PC-3 (cell line): ENCODE measurements around the gene PACS1.

ENCODE experiments used
- EZH2 ChIP-seq: fragments of 300-600 bp; sonication (generic); IDR thresholded peaks from one replicate; pipeline ENCODE4 v1.6.1; 2017; ENCODE audit warnings: antibody characterized with exemption, mild to moderate bottlenecking, low read length; ENCODE audit not compliant: unreplicated experiment
- EZH2phosphoT487 ChIP-seq: fragments of 300-600 bp; sonication (generic); IDR thresholded peaks from 2 replicates; pipeline ENCODE4 v1.6.1; 2018; ENCODE audit warnings: mild to moderate bottlenecking, antibody characterized with exemption, low read length, borderline replicate concordance
- TF ChIP-seq, protein P1 (sequence below): fragments of 300-600 bp; sonication (generic); conservative IDR thresholded peaks from 2 replicates; pipeline ENCODE4 v1.5.1; 2017; ENCODE audit warnings: antibody characterized with exemption, low read depth, mild to moderate bottlenecking, low read length

DNA sequence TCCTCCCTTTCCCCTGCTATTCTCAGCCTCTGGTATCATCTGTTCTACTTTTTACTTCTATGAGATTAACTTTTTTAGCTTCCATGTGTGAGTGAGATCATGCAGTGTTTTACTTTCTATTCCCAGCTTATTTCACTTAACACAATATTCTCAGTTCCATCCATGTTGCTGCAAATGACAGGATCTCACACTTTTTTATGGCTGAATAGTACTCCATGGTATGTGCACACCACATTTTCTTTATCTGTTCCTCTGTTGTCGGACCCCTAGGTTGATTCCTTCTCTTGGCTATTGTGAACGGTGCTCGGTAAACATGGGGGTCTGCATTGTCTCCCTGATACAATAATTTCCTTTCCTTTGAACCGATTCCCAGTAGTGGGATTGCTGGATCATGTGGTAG lies 117.4 kb downstream of the PACS1 start:
- TF ChIP-seq, protein P1, sequence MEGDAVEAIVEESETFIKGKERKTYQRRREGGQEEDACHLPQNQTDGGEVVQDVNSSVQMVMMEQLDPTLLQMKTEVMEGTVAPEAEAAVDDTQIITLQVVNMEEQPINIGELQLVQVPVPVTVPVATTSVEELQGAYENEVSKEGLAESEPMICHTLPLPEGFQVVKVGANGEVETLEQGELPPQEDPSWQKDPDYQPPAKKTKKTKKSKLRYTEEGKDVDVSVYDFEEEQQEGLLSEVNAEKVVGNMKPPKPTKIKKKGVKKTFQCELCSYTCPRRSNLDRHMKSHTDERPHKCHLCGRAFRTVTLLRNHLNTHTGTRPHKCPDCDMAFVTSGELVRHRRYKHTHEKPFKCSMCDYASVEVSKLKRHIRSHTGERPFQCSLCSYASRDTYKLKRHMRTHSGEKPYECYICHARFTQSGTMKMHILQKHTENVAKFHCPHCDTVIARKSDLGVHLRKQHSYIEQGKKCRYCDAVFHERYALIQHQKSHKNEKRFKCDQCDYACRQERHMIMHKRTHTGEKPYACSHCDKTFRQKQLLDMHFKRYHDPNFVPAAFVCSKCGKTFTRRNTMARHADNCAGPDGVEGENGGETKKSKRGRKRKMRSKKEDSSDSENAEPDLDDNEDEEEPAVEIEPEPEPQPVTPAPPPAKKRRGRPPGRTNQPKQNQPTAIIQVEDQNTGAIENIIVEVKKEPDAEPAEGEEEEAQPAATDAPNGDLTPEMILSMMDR: no peak
- TF ChIP-seq EZH2 (no peak), EZH2phosphoT487 (no peak)
